ENCODE measurements around the gene TNFSF9. TPM values are rescaled to one million over a fixed set of nuclear protein-coding genes. Genes with fewer than 3 reads are reported as not detected.
"Not testable (repeated sequence)": the region's sequence is repeated elsewhere in the genome, so short reads cannot be mapped to it uniquely, and the experiment has no call there.

The TNFSF9 gene
- total RNA-seq, 6 donors from 2014 or later = 6.3 to 11.6 (median 8.4) TPM

DNA sequence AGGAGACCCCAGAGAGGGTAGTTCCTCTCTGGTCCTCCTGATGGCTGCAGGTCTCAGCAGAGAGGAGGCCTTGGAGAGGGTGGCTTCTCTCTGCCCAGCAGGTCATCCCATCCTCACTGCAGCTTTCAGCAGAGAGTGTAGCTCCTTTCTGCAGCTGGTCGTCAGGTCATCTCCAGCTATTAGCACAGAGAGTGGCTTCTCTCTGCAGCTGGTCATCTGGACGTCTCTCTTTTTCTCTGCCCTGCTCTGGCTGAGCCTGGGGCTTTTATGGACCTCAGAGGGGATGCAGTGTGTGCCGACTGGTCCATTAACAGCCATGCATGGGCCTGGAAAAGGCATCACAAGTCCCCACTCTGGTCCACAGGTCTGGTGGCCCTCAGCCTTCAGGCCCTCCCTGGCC is 20.3 kb downstream of the TNFSF9 start:
- Histone ChIP-seq H3K4me1 (peaks cover 0 to 5% (median 0%) of the 10 kb centered on the region in 4 donors), H3K27me3 (peaks cover 0 to 5% (median 0%) of the 10 kb centered on the region in 4 donors), H3K36me3 (no peaks in the 10 kb centered on the region), H3K9me3 (no peaks in the 10 kb centered on the region), H3K27ac (no peak overlapping the region), H3K4me3 (no peak overlapping the region)
- DNase-seq (no peak), ATAC-seq (ENCODE audit: low FRiP score in 2 of 2) (peak in 1 of 2 donors; percentile 9)
- 80 to 87% methylated on average over 1 to 3 of the region's 3 CpGs for WGBS, 2 donors
- TF ChIP-seq POLR2A (IDR thresholded peaks at IDR 0.05) (no peak), EP300 (IDR thresholded peaks at IDR 0.05) (no peak), POLR2AphosphoS5 (IDR thresholded peaks at IDR 0.05) (no peak)
- TF ChIP-seq, protein P1, sequence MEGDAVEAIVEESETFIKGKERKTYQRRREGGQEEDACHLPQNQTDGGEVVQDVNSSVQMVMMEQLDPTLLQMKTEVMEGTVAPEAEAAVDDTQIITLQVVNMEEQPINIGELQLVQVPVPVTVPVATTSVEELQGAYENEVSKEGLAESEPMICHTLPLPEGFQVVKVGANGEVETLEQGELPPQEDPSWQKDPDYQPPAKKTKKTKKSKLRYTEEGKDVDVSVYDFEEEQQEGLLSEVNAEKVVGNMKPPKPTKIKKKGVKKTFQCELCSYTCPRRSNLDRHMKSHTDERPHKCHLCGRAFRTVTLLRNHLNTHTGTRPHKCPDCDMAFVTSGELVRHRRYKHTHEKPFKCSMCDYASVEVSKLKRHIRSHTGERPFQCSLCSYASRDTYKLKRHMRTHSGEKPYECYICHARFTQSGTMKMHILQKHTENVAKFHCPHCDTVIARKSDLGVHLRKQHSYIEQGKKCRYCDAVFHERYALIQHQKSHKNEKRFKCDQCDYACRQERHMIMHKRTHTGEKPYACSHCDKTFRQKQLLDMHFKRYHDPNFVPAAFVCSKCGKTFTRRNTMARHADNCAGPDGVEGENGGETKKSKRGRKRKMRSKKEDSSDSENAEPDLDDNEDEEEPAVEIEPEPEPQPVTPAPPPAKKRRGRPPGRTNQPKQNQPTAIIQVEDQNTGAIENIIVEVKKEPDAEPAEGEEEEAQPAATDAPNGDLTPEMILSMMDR (IDR thresholded peaks at IDR 0.05) = no peak

DNA sequence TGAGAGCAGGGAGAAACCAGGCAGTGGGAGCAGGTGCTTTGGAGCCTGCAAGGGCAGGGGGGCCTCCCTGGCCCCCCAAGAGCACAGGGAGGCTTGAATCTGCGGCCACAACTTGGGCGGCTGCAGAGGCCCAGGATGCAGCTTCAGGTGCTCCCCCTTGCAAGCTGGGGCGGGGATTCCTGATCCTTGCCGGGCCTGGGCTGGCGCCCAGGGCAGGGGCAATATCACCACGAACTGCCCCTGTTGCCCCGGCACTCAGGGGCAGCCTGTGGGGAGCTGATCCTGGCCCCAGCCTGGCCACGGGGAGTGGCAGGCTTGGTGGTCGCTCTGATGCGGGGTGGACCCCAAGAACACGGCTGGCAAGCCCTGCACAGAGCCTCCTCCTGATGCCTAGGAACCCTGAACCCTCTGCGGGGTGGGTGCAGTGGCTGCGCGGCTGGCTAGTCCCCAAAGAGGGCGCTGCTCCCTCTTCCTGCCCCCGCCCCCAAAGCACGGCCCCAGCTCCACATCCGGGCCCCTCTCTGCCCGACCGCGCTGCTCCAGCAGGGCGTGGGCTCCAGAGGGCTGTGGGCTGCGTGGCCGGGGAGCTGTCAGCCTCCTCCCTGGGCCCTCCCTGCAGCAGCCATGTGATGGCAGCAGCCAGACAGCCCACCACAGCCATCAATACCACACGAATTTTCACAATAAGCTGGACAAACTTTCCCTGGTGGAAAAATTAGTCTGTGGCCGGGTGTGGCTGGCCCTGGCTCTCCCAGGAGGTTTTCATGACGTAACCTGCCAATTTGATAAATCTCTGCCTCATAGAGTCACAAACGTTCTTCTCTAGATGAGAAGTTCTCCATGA is 21.0 kb downstream of the TNFSF9 start:
- ATAC-seq (ENCODE audit: low FRiP score in 2 of 2) = peak; percentile 62 to 91
- Histone ChIP-seq H3K27me3 (peaks cover 0 to 5% (median 0%) of the 10 kb centered on the region in 4 donors), H3K9me3 (no peaks in the 10 kb centered on the region), H3K36me3 (no peaks in the 10 kb centered on the region), H3K4me1 (peaks cover 0 to 5% (median 0%) of the 10 kb centered on the region in 4 donors), H3K27ac (no peak overlapping the region), H3K4me3 (no peak overlapping the region)
- TF ChIP-seq, protein P1 (IDR thresholded peaks at IDR 0.05) = peak in 4 of 6 experiments; percentile 11 to 22 (median 19)
- no peak for TF ChIP-seq EP300 (IDR thresholded peaks at IDR 0.05)
- WGBS, 2 donors = 15 to 40% methylated on average over 5 to 8 of the region's 28 CpGs
- DNase-seq = peak in 1 of 2 donors; percentile 83

DNA sequence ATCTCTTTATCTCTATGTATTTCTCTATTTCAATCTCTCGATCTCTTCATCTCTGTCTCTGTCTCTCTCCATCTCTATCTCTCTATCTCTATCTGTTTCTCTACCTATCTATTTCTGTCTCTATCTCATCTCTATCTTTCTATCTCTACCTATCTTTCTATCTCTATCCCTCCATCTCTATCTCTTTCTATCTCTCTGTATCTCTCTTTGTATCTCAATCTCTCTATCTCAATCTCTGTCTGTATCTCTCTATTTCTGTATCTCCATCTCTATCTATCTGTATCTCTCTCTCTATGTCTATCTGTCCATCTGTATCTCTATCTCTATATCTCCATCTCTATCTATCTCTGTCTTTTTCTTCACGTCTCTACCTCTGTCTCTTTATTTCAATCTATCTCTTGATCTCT is 25.2 kb downstream of the TNFSF9 start:
- TF ChIP-seq POLR2AphosphoS5 (IDR thresholded peaks at IDR 0.05) (no peak), POLR2A (IDR thresholded peaks at IDR 0.05) (no peak), EP300 (IDR thresholded peaks at IDR 0.05) (no peak)
- TF ChIP-seq, protein P1 (IDR thresholded peaks at IDR 0.05) = no peak
- ATAC-seq (ENCODE audit: low FRiP score in 2 of 2) (no peak), DNase-seq (no peak)
- 86 to 92% methylated on average over 2 of the region's 2 CpGs for WGBS, 2 donors
- Histone ChIP-seq H3K27ac (no peak overlapping the region), H3K4me3 (no peak overlapping the region), H3K36me3 (no peaks in the 10 kb centered on the region), H3K27me3 (peaks cover 0 to 5% (median 0%) of the 10 kb centered on the region in 4 donors), H3K9me3 (no peaks in the 10 kb centered on the region), H3K4me1 (peaks cover 0 to 5% (median 0%) of the 10 kb centered on the region in 4 donors)

DNA sequence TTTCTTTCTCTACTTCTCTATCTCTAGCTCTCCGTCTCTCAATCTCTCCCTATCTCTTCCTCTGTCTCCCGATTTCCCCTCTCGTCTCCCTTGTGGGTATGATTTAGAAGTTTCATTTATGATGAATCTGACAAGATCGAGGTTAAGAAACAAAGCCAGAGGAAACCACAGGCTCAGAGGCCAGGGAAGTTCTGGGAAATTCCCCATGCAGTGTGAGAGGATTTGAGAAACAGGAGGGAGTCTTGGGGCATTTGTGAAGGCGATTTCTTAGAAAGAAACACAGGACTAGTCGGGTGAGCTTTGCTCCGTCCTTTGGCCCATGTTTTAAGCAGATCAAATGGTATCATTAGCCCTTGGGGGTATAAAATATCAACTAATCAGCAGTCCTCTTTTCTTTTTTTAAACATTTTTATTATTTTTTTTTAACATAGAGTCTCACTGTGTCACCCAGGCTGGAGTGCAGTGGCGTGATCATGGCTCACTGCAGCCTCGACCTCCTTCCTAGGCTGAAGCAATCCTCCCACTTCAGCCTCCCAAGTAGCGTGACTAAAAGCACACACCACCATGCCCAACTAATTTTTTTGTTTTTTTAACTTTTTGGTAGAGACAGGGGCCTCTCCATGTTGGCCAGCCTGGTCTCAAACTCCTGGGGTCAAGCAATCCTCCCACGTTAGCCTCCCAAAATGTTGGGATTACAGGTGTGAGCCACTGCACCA is 25.8 kb downstream of the TNFSF9 start:
- DNase-seq (no peak), ATAC-seq (ENCODE audit: low FRiP score in 2 of 2) (peak in 1 of 2 donors; percentile 31)
- Histone ChIP-seq H3K27me3 (peaks cover 0 to 5% (median 0%) of the 10 kb centered on the region in 4 donors), H3K4me1 (peaks cover 0 to 5% (median 0%) of the 10 kb centered on the region in 4 donors), H3K4me3 (no peak overlapping the region), H3K27ac (no peak overlapping the region), H3K36me3 (no peaks in the 10 kb centered on the region), H3K9me3 (no peaks in the 10 kb centered on the region)
- TF ChIP-seq, protein P1 (IDR thresholded peaks at IDR 0.05) = no peak
- TF ChIP-seq EP300 (IDR thresholded peaks at IDR 0.05) (no peak), POLR2A (IDR thresholded peaks at IDR 0.05) (no peak), POLR2AphosphoS5 (IDR thresholded peaks at IDR 0.05) (no peak)
- 53 to 57% methylated on average over 11 of the region's 11 CpGs for WGBS, 2 donors

DNA sequence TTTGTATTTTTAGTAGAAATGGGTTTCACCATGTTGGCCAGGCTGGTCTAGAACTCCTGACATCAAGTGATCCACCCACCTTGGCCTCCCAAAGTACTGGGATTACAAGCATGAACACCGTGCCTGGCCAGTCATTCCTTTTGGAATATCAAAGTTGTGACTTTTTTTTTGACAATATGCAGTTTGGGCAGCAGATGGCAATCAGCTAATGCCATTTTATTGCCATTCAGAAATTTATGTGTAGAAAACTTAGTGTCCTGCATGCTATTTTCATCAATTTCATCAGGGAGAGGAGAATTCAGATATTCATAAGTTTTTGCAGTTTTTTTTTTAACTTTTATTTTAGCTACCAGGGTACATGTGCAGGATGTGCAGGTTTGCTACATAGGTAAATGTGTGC is 31.6 kb downstream of the TNFSF9 start:
- 55 to 92% methylated on average over 1 of the region's 1 CpG for WGBS, 2 donors
- H3K36me3 ChIP-seq; H3K9me3 ChIP-seq; H3K4me3 ChIP-seq; H3K4me1 ChIP-seq; H3K27ac ChIP-seq; DNase-seq; ATAC-seq (ENCODE audit: low FRiP score in 2 of 2); H3K27me3 ChIP-seq: not testable (repeated sequence)

All from upper lobe of left lung (tissue), 6 donors.